Left ventricle myocardium superior (tissue), 1 donor: ENCODE measurements around the gene RAP2C. TPM values are rescaled to one million over a fixed set of nuclear protein-coding genes. Genes with fewer than 3 reads are reported as not detected.
A peak's percentile ranks its signal among the peaks of the same experiment; 100 is the strongest.
"Not testable (repeated sequence)": the region's sequence is repeated elsewhere in the genome, so short reads cannot be mapped to it uniquely, and the experiment has no call there.

Experiments
- ATAC-seq: fragments of 200-7000 bp; cut with Tn5 transposase; one replicate; pipeline ENCODE4 v1.9.1; 2020; ENCODE audit warnings: mild to moderate bottlenecking, moderate library complexity
- DNase-seq: peaks from one replicate; pipeline ENCODE4 v3.0.0-alpha.2; 2020
- intact Hi-C: fragments of 100-400 bp; cut with micrococcal nuclease; formaldehyde crosslinking; loops from one replicate; pipeline ENCODE4 v1.11.0; 2022
- total RNA-seq: library from RNA; stranded (reverse); fragmentation: NEBNext Ultra II Directional; extraction: Animal tissue kit (Norgen Biotek cat#: 25700); gene quantifications from one replicate; pipeline ENCODE4 v1.2.1, GENCODE V29; 2021
- donor health status: DM: no; HTN: yes; CAD: no; lungs with severe emphysema.

RAP2C gene
- total RNA-seq, 1 donor from 2014 or later, result 15.0 TPM

DNA sequence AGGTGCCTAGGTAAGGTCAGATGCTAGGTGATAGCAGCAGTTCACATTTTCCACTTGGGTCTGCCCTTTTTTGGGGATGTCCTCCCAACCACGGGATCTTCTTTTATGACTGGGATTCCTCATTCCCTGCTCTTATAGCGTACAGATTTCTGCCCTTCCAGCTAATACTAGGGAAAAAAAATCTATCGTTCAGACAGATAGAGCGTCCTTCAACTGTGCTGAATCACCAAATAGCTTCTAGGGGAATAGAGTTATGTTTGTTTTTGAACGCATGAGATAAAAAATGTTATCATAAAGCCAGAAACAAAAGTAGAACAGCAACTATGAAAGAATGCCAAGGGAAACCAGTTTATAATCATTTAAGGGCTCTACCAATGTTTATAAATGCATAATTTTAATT, 13.0 kb downstream of the RAP2C start:
- no peak for ATAC-seq
- DNase-seq, result no peak
- intact Hi-C loops, result no loop called here

DNA sequence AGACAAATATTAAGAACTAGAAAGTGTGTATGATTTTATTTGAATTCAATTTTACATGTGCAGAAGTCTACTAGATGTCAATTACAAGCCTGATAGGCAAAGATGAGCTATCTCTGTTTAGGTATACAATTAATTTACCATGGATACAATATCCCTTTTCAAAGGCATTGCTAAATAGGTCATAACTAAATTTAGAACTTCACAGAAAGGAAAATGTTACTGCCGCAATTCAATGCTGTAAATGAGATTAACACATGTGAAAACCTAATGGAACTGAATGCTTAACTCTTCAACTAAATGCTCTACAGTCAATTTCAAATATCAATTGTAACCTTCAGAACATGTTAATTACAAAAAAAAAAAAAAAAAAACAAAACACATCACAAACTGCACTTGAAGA, 14.6 kb downstream of the RAP2C start:
- ATAC-seq (no peak), DNase-seq (no peak)
- intact Hi-C loops, result no loop called here

DNA sequence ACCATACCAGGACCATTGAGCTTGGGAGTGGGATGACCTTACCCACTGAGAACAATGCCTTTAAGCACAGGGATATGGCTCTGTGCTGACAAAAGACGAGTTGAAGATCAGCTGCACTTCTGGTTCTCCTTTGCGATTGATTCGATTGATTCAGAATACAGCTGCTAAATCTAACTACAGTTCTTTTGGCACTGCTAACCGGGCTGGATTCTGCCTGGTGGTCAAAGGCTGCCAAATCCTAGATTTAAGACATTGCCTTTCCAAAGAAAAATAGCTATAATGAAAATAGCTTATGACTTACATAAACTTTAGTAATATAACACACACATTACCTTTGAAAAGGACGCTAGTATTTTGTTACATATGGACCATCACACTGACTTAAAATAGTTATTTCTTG, 18.3 kb downstream of the RAP2C start:
- no peak for DNase-seq
- ATAC-seq, result no peak
- intact Hi-C loops, result no loop called here

DNA sequence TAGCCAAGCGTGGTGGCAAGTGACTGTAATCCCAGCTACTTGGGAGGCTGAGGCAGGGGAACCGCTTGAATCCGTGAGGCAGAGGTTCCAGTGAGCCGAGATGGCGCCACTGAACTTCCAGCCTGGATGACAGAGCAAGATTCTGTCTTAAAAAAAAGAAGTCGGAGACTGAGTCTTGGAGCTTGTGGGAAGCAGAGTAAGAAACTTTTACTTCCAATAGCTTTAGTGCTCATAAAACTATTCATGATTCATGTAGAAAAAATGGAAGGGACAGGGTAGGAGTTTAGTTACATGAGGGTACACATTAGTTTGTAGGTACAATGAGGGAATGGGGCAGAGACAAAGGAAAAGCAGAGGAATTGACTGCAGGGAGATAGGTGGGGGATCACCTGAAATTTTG, 19.3 kb downstream of the RAP2C start:
- intact Hi-C loops, result no loop called here
- ATAC-seq, result no peak
- no peak for DNase-seq

DNA sequence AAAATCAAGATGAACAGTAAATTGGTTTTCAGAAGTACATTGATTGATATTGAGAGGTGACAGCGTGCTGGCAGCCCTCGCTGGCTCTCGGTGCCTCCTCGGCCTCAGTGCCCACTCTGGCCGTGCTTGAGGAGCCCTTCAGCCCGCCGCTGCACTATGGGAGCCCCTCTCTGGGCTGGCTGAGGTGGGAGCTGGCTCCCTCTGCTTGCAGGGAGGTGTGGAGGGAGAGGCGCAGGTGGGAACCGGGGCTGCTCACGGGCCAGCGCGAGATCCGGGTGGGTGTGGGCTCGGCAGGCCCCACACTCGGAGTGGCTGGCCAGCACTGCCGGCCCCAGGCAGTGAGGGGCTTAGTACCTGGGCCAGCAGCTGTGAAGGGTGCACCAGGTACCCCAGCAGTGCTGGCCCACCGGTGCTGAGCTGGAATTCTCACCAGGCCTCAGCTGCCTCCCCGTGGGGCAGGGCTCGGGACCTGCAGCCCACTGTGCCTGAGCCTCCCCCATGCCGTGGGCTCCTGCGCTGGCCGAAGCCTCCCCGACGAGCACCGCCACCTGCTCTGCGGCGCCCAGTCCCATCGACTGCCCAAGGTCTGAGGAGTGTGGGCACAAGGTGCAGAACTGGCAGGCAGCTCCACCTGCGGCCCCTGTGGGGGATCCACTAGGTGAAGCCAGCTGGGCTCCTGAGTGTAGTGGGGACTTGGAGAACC, 25.2 kb downstream of the RAP2C start:
- ATAC-seq (no peak), DNase-seq (no peak)
- intact Hi-C loops, result no loop called here

DNA sequence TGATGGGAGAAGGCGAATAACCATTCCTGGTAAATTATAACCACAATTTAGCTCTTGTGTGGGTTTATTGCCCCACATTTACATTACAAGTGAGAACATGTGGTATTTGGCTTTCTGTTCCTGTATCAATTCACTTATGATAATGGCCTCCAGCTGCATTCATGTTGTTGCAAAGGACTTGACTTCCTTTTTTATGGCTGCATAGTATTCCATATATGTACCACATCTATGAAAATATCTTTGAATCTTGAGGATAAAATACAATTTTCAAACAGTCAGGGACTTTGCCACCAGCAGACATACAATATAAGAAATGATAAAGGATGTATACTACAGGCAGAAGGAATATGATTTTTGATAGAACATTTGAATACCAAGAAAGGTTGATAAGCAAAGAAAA, 27.3 kb downstream of the RAP2C start:
- ATAC-seq, result no peak
- intact Hi-C loops, result no loop called here

DNA sequence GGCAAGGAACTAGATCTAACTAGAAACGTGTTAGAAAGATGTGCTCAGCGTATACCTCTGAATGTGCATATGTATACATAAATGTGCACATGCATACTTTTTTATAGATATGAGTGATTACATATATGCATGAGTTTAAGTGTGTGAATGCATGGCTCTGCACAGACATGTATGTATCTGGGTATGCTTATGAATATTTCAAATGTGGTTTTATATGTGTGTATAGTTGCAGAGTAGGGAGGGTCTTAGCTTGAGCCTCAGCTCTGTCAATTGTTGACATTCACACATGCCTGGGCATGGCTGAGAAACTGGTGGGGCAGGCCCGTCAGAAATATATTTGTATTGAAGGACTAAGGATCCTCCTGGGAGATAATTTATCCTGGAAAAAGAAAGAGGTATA, 31.1 kb downstream of the RAP2C start:
- no peak for ATAC-seq
- intact Hi-C loops, result no loop called here

More for the DNA sequence above, 27.3 kb downstream of the RAP2C start:
- no peak for DNase-seq

DNA sequence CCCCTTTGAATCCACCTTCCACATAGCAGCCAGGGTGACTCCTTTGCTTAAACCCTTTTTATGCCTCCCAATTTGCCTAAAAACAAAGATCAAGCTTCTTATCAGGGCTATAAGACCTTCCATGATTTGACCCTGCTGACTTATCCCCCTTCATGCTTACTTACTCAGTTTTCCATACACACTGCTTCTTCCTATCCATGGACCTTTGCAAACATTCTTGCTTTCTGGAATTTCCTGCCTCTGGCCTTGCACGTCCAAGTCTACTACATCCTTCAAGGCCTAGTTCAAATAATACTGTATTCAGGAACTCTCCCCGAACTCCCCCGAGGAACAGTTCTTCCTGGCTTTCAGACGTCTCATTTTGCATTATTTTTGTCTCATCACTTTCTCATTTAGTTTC, 31.8 kb downstream of the RAP2C start:
- ATAC-seq (no peak), DNase-seq (no peak)
- intact Hi-C loops, result no loop called here

More for the DNA sequence above, 31.1 kb downstream of the RAP2C start:
- no peak for DNase-seq

DNA sequence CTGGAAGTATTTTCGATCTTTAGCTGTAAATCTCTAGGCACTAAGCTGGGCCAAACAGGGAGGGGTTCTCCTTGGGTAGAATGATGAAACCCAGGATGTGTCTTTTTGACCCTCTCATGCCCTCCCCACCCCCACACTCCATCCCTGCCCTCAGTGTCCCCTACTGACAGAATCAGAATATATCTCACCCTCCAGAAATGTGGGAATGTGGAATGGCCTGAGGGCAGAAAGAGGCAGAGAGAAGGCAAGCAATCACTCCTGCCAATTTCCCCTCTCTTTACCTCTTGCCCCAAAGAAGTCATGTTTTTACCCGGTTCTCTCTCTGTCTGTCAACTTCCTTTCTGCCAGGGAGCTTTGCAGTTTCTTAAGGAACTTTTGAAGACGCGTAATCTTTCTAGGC, 34.4 kb downstream of the RAP2C start:
- intact Hi-C loops, result no loop called here
- no peak for ATAC-seq

DNA sequence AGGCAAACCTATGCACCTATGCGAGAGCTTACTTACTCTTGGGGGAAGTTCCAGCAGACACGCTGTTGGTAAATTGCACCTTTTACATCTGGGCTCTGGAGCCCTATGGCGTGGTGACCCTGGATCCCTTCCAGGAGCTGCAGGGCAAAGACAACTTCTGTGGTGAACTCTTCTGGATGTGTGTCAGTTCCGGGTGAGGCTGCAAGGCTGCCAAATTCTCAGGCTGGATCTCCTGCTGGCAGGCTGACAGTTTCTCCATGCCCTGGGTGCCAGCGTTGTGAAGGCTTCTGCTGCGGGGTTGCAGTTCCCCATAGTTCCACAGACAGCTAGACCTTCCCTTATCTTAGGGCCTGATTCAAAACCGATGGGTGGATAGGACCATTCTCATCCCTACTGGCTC, 37.9 kb downstream of the RAP2C start:
- intact Hi-C loops, result no loop called here
- ATAC-seq (no peak), DNase-seq (peak; percentile 28)

More for the DNA sequence above, 34.4 kb downstream of the RAP2C start:
- DNase-seq, result no peak

DNA sequence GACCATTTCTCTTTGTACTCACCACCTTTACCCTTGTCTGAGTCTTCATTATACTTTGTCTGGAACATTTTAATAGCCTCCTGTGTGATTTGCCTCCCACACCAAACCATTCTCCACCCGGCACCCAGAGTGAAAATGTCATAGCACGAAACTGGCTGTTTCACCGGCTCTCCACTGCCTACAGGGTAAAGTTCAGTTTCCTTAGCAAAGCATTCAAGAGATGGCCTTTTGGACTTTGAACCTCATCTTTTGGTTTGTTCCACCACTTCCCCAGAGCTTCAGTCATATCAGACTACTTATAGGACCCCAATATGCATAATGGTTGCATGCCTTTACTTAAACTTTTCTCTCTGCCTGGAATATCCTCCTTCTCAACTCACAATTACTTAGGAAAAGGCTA, 38.3 kb downstream of the RAP2C start:
- no peak for DNase-seq
- no peak for ATAC-seq
- intact Hi-C loops, result no loop called here

DNA sequence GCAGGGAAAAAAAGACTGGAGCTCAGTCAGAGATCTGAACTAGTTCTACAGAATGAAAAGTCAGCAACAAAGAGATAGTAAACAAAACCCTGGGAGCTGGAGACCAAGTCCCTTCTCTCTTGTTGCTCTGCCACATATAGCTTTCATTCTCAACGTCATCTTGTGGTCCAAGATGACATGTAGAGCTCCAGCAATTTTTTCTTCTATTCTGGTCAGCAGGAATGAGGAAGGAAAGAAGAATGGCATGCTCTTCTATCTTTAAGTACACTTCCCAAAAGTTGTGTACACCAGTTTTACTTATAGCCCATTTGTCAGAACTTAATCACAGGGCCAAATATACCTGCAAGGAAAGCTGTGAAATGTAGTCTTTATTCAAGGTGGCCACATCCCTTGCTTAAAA, 45.6 kb downstream of the RAP2C start:
- intact Hi-C loops, result no loop called here
- no peak for ATAC-seq
- DNase-seq, result no peak

DNA sequence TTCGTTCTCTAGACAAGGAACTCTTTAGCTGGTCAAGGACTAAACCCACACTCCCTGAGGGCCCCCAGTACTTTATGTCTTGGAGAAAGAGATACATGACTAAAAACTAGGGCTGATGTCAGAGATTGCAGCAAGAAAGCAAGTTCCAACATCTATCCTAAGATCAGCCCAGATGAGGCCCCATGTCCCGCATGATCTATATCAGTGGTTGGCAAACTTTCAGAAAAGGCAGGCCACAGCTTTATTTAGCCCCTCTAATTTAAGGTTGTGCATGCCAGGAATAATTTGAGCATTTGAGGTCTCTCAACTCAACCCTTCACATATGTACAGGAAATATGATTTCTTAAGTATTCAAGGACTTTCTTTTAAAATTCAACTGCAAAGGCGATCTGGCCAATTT, 47.4 kb downstream of the RAP2C start:
- no peak for ATAC-seq
- DNase-seq, result no peak
- intact Hi-C loops, result no loop called here

DNA sequence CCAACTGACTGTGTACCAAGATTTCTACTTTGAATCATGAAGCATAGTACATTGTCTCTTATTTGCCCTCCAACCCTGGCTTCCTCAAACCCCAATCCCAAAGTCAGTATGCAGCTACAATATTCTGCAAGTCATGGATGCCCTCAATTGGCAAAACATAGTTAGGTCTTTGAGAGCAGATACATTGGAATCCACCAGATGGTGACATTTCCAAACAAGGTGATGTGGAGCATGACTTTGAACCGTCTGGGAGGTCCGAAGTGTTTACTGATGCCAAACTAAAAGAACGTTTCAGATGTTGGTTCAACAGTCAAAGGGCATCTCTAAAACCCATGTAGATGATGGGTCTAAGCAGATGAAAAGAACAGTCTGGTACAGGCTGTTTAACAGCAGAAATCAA, 47.8 kb downstream of the RAP2C start:
- intact Hi-C loops, result no loop called here
- DNase-seq (no peak), ATAC-seq (no peak)

DNA sequence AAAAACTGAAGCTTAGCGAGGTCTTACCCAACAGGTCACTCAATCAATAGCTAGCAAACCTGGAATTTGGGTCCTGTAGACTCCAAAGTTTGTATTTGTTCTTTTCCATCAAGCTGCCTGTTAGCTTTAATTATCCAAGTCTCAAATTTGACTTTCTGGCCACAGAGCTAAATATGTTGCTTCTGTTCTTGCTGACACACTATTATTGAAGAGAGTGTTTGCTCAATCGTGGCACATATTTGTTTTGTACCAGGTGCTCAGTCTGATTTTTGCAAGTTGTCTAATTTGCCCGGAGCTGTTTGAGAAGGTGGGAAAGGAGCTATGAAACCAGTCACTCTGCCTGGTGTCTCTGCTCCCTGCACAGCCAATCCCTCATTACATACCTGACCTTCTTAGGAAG, 49.7 kb downstream of the RAP2C start:
- intact Hi-C loops, result no loop called here
- DNase-seq, result no peak
- ATAC-seq, result no peak

DNA sequence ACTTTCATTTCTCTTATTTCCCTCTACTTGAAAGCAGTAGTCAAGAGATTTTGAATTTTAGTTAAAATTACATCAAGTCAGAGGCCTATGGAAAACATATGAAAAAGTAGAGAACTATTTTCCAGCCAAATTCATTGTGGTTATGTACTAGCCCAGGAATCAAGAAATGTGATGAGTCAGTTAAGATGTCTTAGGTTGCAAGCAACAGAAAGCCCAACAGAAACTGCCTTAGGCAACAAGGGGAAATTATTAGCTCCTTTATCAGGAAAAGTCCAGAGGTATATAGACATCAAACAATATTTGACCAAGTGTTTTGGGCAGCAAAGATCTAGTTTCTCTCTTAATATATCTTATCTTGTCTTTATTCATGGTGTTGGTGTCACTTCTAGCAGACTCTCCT, 53.6 kb downstream of the RAP2C start:
- ATAC-seq (no peak), DNase-seq (no peak)
- intact Hi-C loops, result no loop called here

DNA sequence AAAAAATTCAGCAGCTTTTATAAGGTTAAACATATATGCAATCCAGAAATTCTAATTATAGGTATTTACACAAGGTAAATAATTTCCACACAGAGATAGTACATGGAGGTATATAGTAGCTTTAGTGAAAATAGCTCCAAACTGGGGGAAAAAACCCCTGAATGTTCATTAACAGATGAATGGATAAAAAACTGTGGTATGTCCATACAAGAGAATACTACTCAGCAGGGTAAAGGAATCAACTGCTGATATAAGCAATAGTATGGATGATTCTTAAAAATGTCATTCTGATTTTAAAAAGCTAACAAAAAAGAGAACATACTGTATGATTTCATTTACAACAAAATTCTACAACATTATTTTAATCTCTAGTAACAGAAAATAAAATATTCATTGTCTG, 54.2 kb downstream of the RAP2C start:
- ATAC-seq (no peak), DNase-seq (no peak)
- intact Hi-C loops, result no loop called here

DNA sequence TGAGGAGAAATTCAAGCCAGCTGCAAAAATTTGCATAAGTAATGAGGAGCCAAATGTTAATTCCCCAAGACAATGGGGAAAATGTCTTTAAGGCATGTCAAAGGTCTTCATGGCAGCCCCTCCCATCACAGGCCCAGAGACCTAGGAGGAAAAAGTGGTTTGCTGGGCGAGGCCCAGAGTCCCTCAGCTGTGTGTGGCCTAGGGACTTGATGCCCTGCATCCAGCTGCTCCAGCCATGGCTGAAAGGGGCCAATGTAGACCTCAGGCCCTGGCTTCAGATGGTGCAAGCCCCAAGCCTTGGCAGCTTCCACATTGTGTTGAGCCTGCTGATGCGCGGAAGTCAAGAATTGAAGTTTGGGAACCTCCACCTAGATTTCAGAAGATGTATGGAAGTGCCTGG, 56.2 kb downstream of the RAP2C start:
- DNase-seq, intact Hi-C loops, ATAC-seq: not testable (repeated sequence)

DNA sequence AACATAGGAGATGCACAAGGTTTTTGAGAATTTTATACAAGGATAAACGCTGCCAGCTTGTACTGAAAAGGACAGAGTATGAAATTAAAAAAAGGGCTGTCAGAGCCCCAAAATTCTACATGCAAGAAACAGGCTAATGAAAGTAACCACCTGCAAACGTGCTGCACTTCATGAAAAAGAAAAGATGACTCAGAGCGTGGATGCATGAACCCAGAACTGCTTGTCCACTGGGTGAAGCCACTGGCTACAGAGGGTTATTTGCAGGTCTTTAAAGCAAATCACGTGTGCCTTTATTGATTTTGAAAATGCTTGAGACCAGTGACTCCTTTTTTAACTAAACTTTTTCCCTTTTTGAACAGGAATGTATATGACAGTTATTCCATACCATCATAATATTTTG, 66.1 kb downstream of the RAP2C start:
- DNase-seq (no peak), ATAC-seq (no peak)
- intact Hi-C loops, result no loop called here
